B cell (primary cell): Measurements from ENCODE around the gene KIAA0586. TPM values are rescaled to one million over a fixed set of nuclear protein-coding genes. Genes with fewer than 3 reads are reported as not detected.
"Not testable (repeated sequence)": the region's sequence is repeated elsewhere in the genome, so short reads cannot be mapped to it uniquely, and the experiment has no call there.

ENCODE experiments used
- ATAC-seq: fragments of 200-7000 bp; cut with Tn5 transposase; one replicate; pipeline ENCODE4 v1.10.0; 2021; ENCODE audit warnings: low read depth, mild to moderate bottlenecking, moderate number of reproducible peaks, moderate library complexity
- CTCF ChIA-PET: fragments of 350-600 bp; sonication (Branson Sonifier 250); formaldehyde crosslinking; loops from one replicate; lab custom pipeline; 2021; ENCODE audit warnings: antibody characterized with exemption, inconsistent platforms; lab: Charles Lee
- POLR2A ChIA-PET: fragments of 350-600 bp; sonication (Branson Sonifier 250); formaldehyde crosslinking; loops from one replicate; lab custom pipeline; 2021; ENCODE audit warnings: antibody characterized with exemption; lab: Charles Lee
- DNase-seq: peaks from one replicate; pipeline ENCODE4 v3.0.0; 2013
- H2AFZ ChIP-seq: 2 replicates; pipeline ENCODE4 v1.6.1; 2012; ENCODE audit warnings: mild to moderate bottlenecking, low read depth, low read length; ENCODE audit not compliant: insufficient read depth, poor library complexity, severe bottlenecking
- H3K27ac ChIP-seq, 2 donors: 1 replicate in 1 of 2; 2 replicates in 1 of 2; pipeline ENCODE4 v1.5.1; 2012 to 2013; ENCODE audit warnings: low read length in 2 of 2, mild to moderate bottlenecking in 2 of 2, moderate library complexity in 1 of 2
- H3K27me3 ChIP-seq, 4 experiments: fragments of 200-600 bp in 1 of 4; sonication (generic) in 1 of 4; replicated peaks in 1 of 4; 1 replicate in 2 of 4; 2 replicates in 2 of 4; pipeline versions ENCODE4 v1.6.1 to v1.7.0; 2013 to 2016; ENCODE audit warnings: low read length in 3 of 4, mild to moderate bottlenecking in 2 of 4, mixed read lengths in 1 of 4, moderate library complexity in 1 of 4; ENCODE audit not compliant: insufficient read depth in 4 of 4, control insufficient read depth in 3 of 4; ENCODE audit errors: control extremely low read depth in 1 of 4
- H3K36me3 ChIP-seq, 2 experiments: replicated peaks in 1 of 2; 1 replicate in 1 of 2; 2 replicates in 1 of 2; pipeline versions ENCODE4 v1.6.1 to v1.7.1; 2013; ENCODE audit warnings: low read length in 1 of 2; ENCODE audit not compliant: insufficient read depth in 2 of 2, control insufficient read depth in 1 of 2; ENCODE audit errors: control extremely low read depth in 1 of 2, extremely low read depth in 1 of 2
- H3K4me1 ChIP-seq, 2 donors: fragments of 200-600 bp in 1 of 2; sonication (generic) in 1 of 2; 1 replicate in 1 of 2; 2 replicates in 1 of 2; pipeline versions ENCODE4 v1.5.1 to v1.6.1; 2013 to 2017; ENCODE audit warnings: low read length in 2 of 2; ENCODE audit not compliant: control insufficient read depth in 2 of 2, insufficient read depth in 2 of 2
- H3K4me2 ChIP-seq: replicated peaks from 2 replicates; pipeline ENCODE3; 2012; ENCODE audit warnings: mild to moderate bottlenecking, low read depth, low read length; ENCODE audit not compliant: poor library complexity, severe bottlenecking
- H3K4me3 ChIP-seq, 5 experiments: fragments of 200-600 bp in 1 of 5; sonication (generic) in 1 of 5; 1 replicate in 3 of 5; 2 replicates in 2 of 5; pipeline versions ENCODE4 v1.5.1 to v1.7.0; 2011 to 2016; ENCODE audit warnings: low read length in 4 of 5, mild to moderate bottlenecking in 4 of 5, low read depth in 2 of 5, control low read depth in 1 of 5, moderate library complexity in 1 of 5; ENCODE audit not compliant: insufficient read depth in 1 of 5; ENCODE audit errors: control extremely low read depth in 1 of 5, extremely low read depth in 1 of 5
- H3K79me2 ChIP-seq: fragments of 200-600 bp; sonication (generic); one replicate; pipeline ENCODE4 v1.6.0; 2016; ENCODE audit warnings: low read length; ENCODE audit not compliant: control insufficient read depth, insufficient read depth
- H3K9ac ChIP-seq: fragments of 200-600 bp; sonication (generic); 2 replicates; pipeline ENCODE4 v1.6.1; 2017; ENCODE audit warnings: mild to moderate bottlenecking, low read length, moderate library complexity
- H3K9me3 ChIP-seq, 3 donors: one replicate each; pipeline versions ENCODE4 v1.6.1 to v1.7.1; 2013; ENCODE audit warnings: low read length in 2 of 3; ENCODE audit not compliant: control insufficient read depth in 2 of 3, insufficient read depth in 1 of 3; ENCODE audit errors: control extremely low read depth in 1 of 3
- H4K20me1 ChIP-seq: 2 replicates; pipeline ENCODE4 v1.6.0; 2012; ENCODE audit warnings: mild to moderate bottlenecking, low read length; ENCODE audit not compliant: insufficient read depth, control insufficient read depth, poor library complexity, severe bottlenecking
- H3K27ac Mint-ChIP-seq: one replicate; pipeline ENCODE4 v1.8.0; 2021; ENCODE audit warnings: mixed read lengths
- H3K27me3 Mint-ChIP-seq: one replicate; pipeline ENCODE4 v1.8.0; 2021; ENCODE audit warnings: mixed read lengths
- H3K4me1 Mint-ChIP-seq: one replicate; pipeline ENCODE4 v1.8.0; 2021; ENCODE audit warnings: mixed read lengths
- H3K4me3 Mint-ChIP-seq: one replicate; pipeline ENCODE4 v1.8.0; 2021; ENCODE audit warnings: mixed read lengths
- H3K9me3 Mint-ChIP-seq: one replicate; pipeline ENCODE4 v1.8.0; 2022; ENCODE audit warnings: mixed read lengths; ENCODE audit not compliant: insufficient read depth
- EZH2 ChIP-seq: IDR thresholded peaks from 2 replicates; pipeline ENCODE4 v1.6.1; 2012; ENCODE audit warnings: borderline replicate concordance, low read depth, mild to moderate bottlenecking, moderate library complexity, low read length; ENCODE audit not compliant: insufficient read depth, poor library complexity, severe bottlenecking
- WGBS: methylation state at CpG from one replicate; pipeline ENCODE4 v1.1.5; 2013; ENCODE audit warnings: missing lambda C conversion rate; ENCODE audit not compliant: insufficient coverage; 5-methylcytosine and 5-hydroxymethylcytosine counted together
- intact Hi-C: fragments of 100-400 bp; cut with micrococcal nuclease; formaldehyde crosslinking; loops from one replicate; pipeline ENCODE4 v1.10.0; 2022
- polyA plus RNA-seq: library from polyadenylated mRNA; depleted of rRNA; stranded (reverse); fragments of >200 nt; gene quantifications from 2 replicates; pipeline ENCODE4 v1.2.3, GENCODE V29; 2012
- total RNA-seq, 2 donors: library from RNA; stranded (reverse); fragments of 120-200 nt in 1 of 2; gene quantifications; 1 replicate in 1 of 2; 2 replicates in 1 of 2; pipeline versions ENCODE4 v1.2.3 to v1.2.4, GENCODE V29; 2013 to 2022
- TF ChIP-seq, protein P1 (sequence below): fragments of 200-600 bp; IDR thresholded peaks from one replicate; pipeline ENCODE4 v1.8.0; 2022; ENCODE audit warnings: antibody characterized with exemption, mild to moderate bottlenecking

KIAA0586 gene
- total and polyA plus RNA-seq, 2 donors (not counting 1 experiment from before 2014, with no cell fraction given) = 12.2 to 27.5 TPM

DNA sequence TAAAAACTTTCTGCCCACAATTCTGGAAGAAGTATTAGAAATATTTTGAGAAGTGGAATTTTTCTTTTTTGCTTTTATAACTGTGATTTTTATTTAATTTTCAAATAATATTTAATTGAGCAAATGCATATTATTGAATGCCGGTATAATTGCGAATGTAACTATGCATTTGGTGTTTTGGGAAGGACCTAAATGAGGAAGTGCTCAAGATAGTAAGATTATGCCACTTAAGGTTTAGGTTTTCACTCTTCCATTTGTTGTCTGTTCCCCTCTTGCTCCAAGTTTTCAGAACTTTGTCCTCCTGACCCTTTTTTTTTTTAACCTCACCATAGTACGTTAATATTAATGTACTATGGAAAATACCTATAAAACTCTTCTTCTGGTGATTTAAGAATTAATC, 85.8 kb downstream of the KIAA0586 start:
- H3K4me1 Mint-ChIP-seq = no peaks in the 10 kb centered on the region
- H3K4me3 ChIP-seq = no peak overlapping the region
- H3K36me3 ChIP-seq = peaks cover 2 to 15% of the 10 kb centered on the region in 2 experiments
- H2AFZ ChIP-seq = no peak overlapping the region
- POLR2A ChIA-PET = no interaction called here
- no CpG with 5 or more reads among the region's 3 CpGs for WGBS
- DNase-seq = no peak
- H3K27me3 ChIP-seq = no peaks in the 10 kb centered on the region
- no peaks in the 10 kb centered on the region for H3K9me3 ChIP-seq
- CTCF ChIA-PET = interaction anchor here (1.3 kb wide), 1 partner anchor 12 kb away, joined by 5 read pairs; no protein-coding TSS in a partner anchor
- H3K9me3 Mint-ChIP-seq = no peaks in the 10 kb centered on the region
- no peak for ATAC-seq
- H3K27me3 Mint-ChIP-seq = no peaks in the 10 kb centered on the region
- no peak overlapping the region for H3K9ac ChIP-seq
- no peak overlapping the region for H3K4me3 Mint-ChIP-seq
- no peak overlapping the region for H3K27ac ChIP-seq
- no peaks in the 10 kb centered on the region for H3K79me2 ChIP-seq
- H4K20me1 ChIP-seq = no peaks in the 10 kb centered on the region
- TF ChIP-seq EZH2 = no peak
- TF ChIP-seq, protein P1, sequence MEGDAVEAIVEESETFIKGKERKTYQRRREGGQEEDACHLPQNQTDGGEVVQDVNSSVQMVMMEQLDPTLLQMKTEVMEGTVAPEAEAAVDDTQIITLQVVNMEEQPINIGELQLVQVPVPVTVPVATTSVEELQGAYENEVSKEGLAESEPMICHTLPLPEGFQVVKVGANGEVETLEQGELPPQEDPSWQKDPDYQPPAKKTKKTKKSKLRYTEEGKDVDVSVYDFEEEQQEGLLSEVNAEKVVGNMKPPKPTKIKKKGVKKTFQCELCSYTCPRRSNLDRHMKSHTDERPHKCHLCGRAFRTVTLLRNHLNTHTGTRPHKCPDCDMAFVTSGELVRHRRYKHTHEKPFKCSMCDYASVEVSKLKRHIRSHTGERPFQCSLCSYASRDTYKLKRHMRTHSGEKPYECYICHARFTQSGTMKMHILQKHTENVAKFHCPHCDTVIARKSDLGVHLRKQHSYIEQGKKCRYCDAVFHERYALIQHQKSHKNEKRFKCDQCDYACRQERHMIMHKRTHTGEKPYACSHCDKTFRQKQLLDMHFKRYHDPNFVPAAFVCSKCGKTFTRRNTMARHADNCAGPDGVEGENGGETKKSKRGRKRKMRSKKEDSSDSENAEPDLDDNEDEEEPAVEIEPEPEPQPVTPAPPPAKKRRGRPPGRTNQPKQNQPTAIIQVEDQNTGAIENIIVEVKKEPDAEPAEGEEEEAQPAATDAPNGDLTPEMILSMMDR = no peak
- no peak overlapping the region for H3K27ac Mint-ChIP-seq
- H3K4me1 ChIP-seq = no peaks in the 10 kb centered on the region
- no peak overlapping the region for H3K4me2 ChIP-seq
- intact Hi-C loops = no loop called here

DNA sequence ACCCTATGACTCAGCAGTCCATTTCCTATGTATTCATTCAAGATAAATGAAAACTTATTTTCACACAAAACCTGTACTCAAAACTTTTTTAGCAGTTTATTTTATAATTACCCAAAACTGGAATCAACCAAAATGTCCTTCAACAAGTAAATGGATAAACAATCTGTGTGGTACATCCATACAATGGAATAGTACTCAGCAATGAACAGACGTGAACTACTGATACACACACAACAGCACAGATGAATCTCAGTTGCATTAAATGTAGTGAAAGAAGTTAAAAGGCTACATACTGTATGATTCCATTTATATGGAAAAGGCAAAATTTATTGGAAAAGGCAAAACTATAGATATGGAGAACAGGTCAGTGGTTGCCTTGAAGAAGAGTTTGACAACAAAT, 90.1 kb downstream of the KIAA0586 start:
- H3K79me2 ChIP-seq = no peaks in the 10 kb centered on the region
- no peak overlapping the region for H2AFZ ChIP-seq
- Mint-ChIP-seq H3K9me3 (no peaks in the 10 kb centered on the region), H3K4me1 (no peaks in the 10 kb centered on the region), H3K27me3 (no peaks in the 10 kb centered on the region), H3K4me3 (no peak overlapping the region), H3K27ac (no peak overlapping the region)
- no peaks in the 10 kb centered on the region for H3K9me3 ChIP-seq
- TF ChIP-seq, protein P1 = no peak
- no peak for TF ChIP-seq EZH2
- no peaks in the 10 kb centered on the region for H4K20me1 ChIP-seq
- no peaks in the 10 kb centered on the region for H3K4me1 ChIP-seq
- no peaks in the 10 kb centered on the region for H3K27me3 ChIP-seq
- ChIA-PET POLR2A (no interaction called here), CTCF (interaction anchor here (1.6 kb wide), 1 partner anchor 16 kb away, joined by 5 read pairs; no protein-coding TSS in a partner anchor)
- no CpG with 5 or more reads among the region's 1 CpG for WGBS
- H3K4me2 ChIP-seq = no peak overlapping the region
- DNase-seq (no peak), ATAC-seq (no peak)
- intact Hi-C loops = no loop called here
- H3K27ac ChIP-seq = no peak overlapping the region
- H3K9ac ChIP-seq = no peak overlapping the region
- H3K4me3 ChIP-seq = no peak overlapping the region
- H3K36me3 ChIP-seq = peaks cover 2 to 17% of the 10 kb centered on the region in 2 experiments

DNA sequence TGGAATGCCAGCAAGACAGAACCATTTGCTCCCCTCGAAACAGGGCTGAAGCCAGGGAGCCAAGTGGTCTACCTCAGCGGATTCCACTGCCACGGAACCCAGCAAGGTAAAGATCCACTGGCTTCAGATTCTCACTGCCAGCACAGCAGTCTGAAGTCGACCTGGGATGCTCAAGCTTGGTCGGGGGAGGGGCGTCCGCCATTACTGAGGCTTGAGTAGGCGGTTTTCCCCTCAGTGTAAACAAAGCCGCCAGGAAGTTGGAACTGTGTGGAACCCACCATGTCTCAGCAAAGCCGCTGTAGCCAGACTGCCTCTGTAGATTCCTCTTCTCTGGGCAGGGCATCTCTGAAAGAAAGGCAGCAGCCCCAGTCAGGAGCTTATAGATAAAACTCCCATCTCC, 98.2 kb downstream of the KIAA0586 start:
- H3K4me3 Mint-ChIP-seq, H3K27ac Mint-ChIP-seq, H3K4me2 ChIP-seq, intact Hi-C loops, H3K79me2 ChIP-seq, H3K4me1 ChIP-seq, H3K4me1 Mint-ChIP-seq, H3K27me3 ChIP-seq, DNase-seq, ATAC-seq, H3K36me3 ChIP-seq, H3K27me3 Mint-ChIP-seq, CTCF ChIA-PET, POLR2A ChIA-PET, H2AFZ ChIP-seq, H4K20me1 ChIP-seq, H3K27ac ChIP-seq, H3K9me3 Mint-ChIP-seq, H3K9ac ChIP-seq, H3K4me3 ChIP-seq, H3K9me3 ChIP-seq: not testable (repeated sequence)
- 96% methylated on average over 10 of the region's 10 CpGs for WGBS
